Measurements from ENCODE around the gene TIGD1. TPM values are rescaled to one million over a fixed set of nuclear protein-coding genes. Genes with fewer than 3 reads are reported as not detected.

TIGD1 gene
- 14.9 and 15.5 TPM in 2 replicates for total RNA-seq (2022)
- percentile 93 among the genes with signal in this experiment for Bru-seq, nascent RNA
- percentile 90 among the genes with signal in this experiment for BruChase-seq, experiment 1, labeled RNA remaining after a 6-hour chase
- percentile 95 among the genes with signal in this experiment for BruChase-seq, experiment 2, labeled RNA remaining after a 2-hour chase
- long read RNA-seq, partial matches to known transcripts = 0 of 3 reads
- long read RNA-seq, other reads (novel, unspliced or antisense) = 2 of 3 reads

DNA sequence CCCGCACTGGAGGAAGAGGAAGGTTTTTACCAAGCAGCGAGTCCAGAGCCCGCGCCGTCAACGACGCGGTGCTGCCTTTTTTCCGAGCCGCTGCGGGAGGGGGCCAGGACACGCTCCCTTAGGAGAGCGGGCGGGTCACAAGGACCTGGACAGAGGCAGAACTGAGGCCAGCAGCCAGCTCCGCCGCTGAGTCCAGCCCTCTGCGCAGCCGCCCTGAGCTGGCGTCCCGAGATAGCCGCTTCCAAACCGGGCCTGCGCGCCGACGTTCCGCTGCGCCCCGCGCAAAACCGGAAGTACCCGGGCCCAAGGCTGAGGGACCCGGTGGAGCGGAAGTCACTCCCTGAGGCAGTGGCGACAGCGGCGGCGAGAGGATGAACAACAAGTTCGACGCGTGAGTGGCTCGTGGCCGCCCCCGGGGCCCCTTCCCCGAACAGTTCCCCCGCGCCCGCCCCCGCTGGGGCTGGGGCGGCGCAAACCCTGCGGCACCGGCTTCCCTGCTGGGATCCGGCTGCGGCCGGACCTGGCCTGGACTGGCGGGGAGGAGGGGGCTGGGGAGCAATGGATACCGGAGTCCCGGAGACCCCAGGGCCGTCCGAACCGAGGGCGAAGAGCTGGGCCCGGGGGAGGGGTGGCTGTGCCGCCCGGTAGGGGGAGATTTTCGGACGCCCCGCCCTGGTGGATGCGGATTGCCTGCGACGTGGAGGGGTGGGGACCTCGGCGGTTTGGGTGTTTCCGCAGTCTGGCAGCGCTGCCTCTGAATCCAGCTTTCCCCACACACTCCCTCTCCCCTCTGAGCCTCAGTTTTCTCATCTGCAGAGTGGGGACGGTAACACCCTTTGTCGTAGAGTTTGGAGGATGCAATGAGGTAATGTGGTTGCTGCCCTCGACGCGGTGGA is at the start of gene TIGD1, which contains the start of gene EIF4E2:
Gene TIGD1, minus strand, starts transcription at position 204 of the 896 bp plus-strand sequence. CDS start 675 bp downstream, outside the sequence.
Gene EIF4E2, plus strand, starts transcription at position 336 of the 896 bp plus-strand sequence. Its CDS starts 36 bp downstream, at position 372.
- Mint-ChIP-seq H3K4me3 (ENCODE audit: low read depth, unreplicated experiment) (peak within 1 kb of the TSS; percentile 81), H3K27me3 (ENCODE audit: unreplicated experiment) (no peaks in the 10 kb centered on the region), H3K36me3 (ENCODE audit: insufficient read depth, unreplicated experiment) (peaks cover 57% of the 10 kb centered on the region), H3K4me1 (ENCODE audit: low read depth, unreplicated experiment) (peaks cover 46% of the 10 kb centered on the region), H3K9me3 (ENCODE audit: low read depth, unreplicated experiment) (peaks cover 2% of the 10 kb centered on the region), H3K27ac (ENCODE audit: unreplicated experiment) (peak within 1 kb of the TSS; percentile 78)
- intact Hi-C loops (cut with micrococcal nuclease; ENCODE audit: unreplicated experiment) = no loop called here
- TF ChIP-seq, protein P1, sequence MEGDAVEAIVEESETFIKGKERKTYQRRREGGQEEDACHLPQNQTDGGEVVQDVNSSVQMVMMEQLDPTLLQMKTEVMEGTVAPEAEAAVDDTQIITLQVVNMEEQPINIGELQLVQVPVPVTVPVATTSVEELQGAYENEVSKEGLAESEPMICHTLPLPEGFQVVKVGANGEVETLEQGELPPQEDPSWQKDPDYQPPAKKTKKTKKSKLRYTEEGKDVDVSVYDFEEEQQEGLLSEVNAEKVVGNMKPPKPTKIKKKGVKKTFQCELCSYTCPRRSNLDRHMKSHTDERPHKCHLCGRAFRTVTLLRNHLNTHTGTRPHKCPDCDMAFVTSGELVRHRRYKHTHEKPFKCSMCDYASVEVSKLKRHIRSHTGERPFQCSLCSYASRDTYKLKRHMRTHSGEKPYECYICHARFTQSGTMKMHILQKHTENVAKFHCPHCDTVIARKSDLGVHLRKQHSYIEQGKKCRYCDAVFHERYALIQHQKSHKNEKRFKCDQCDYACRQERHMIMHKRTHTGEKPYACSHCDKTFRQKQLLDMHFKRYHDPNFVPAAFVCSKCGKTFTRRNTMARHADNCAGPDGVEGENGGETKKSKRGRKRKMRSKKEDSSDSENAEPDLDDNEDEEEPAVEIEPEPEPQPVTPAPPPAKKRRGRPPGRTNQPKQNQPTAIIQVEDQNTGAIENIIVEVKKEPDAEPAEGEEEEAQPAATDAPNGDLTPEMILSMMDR (IDR thresholded peaks at IDR 0.05; ENCODE audit: unreplicated experiment) = peak; percentile 44
- CTCF ChIA-PET = interaction anchor here (0.6 kb wide), 1 partner anchor 960 kb away, joined by 4 read pairs; no protein-coding TSS in a partner anchor
- DNase-seq = peak; percentile 94
- BruUV-seq (replicated peaks) = no TSS peak

- no TSS peak for BruUV-seq (replicated peaks)
- intact Hi-C loops (cut with micrococcal nuclease; ENCODE audit: unreplicated experiment) = no loop called here
- CTCF ChIA-PET = interaction anchor here (0.6 kb wide), 1 partner anchor 1399 kb away, joined by 3 read pairs; no protein-coding TSS in a partner anchor
- H3K9me3 Mint-ChIP-seq (ENCODE audit: low read depth, unreplicated experiment) = no peaks in the 10 kb centered on the region
- TF ChIP-seq, protein P1 (IDR thresholded peaks at IDR 0.05; ENCODE audit: unreplicated experiment) = no peak
- peaks cover 3% of the 10 kb centered on the region for H3K27me3 Mint-ChIP-seq (ENCODE audit: unreplicated experiment)
- peaks cover 1% of the 10 kb centered on the region for H3K36me3 Mint-ChIP-seq (ENCODE audit: insufficient read depth, unreplicated experiment)
- H3K27ac Mint-ChIP-seq (ENCODE audit: unreplicated experiment) = no peak overlapping the region
- DNase-seq = no peak
- H3K4me1 Mint-ChIP-seq (ENCODE audit: low read depth, unreplicated experiment) = peaks cover 4% of the 10 kb centered on the region
- no peak overlapping the region for H3K4me3 Mint-ChIP-seq (ENCODE audit: low read depth, unreplicated experiment)
Observed at GRCh38 chr2:232598293-232598692, 47.9 kb upstream of the TIGD1 start.

GRCh38 chr2:232597362-232598079 is 47.2 kb upstream of the TIGD1 start:
- no peak overlapping the region for H3K4me3 Mint-ChIP-seq (ENCODE audit: low read depth, unreplicated experiment)
- no peaks in the 10 kb centered on the region for H3K9me3 Mint-ChIP-seq (ENCODE audit: low read depth, unreplicated experiment)
- BruUV-seq (replicated peaks) = no TSS peak
- H3K27me3 Mint-ChIP-seq (ENCODE audit: unreplicated experiment) = no peaks in the 10 kb centered on the region
- no peak for DNase-seq
- CTCF ChIA-PET = no interaction called here
- intact Hi-C loops (cut with micrococcal nuclease; ENCODE audit: unreplicated experiment) = no loop called here
- H3K4me1 Mint-ChIP-seq (ENCODE audit: low read depth, unreplicated experiment) = peaks cover 11% of the 10 kb centered on the region
- H3K27ac Mint-ChIP-seq (ENCODE audit: unreplicated experiment) = no peak overlapping the region
- TF ChIP-seq, protein P1 (IDR thresholded peaks at IDR 0.05; ENCODE audit: unreplicated experiment) = no peak
- peaks cover 9% of the 10 kb centered on the region for H3K36me3 Mint-ChIP-seq (ENCODE audit: insufficient read depth, unreplicated experiment)

DNA sequence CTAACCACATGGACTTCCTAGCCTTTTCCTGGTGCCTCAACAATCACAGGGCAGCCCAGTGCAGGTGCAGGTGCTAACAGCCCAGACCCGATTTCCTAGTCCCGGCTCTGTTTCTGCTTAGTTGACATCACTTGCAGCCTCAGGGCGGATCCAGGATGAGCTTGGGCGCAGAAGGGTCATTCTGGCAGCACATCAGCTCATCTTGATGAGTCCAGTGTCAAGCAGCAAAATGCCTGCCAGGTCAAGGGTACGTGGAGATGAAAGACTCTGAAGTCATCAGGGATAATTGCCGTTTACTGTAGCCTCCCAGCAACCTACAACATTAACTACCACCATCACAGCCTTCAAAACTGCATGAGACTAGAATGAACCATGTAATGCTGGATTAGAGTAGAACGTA is 43.6 kb upstream of the TIGD1 start:
- H3K9me3 Mint-ChIP-seq (ENCODE audit: low read depth, unreplicated experiment) = no peaks in the 10 kb centered on the region
- no peak overlapping the region for H3K4me3 Mint-ChIP-seq (ENCODE audit: low read depth, unreplicated experiment)
- H3K36me3 Mint-ChIP-seq (ENCODE audit: insufficient read depth, unreplicated experiment) = peaks cover 9% of the 10 kb centered on the region
- no peak overlapping the region for H3K27ac Mint-ChIP-seq (ENCODE audit: unreplicated experiment)
- intact Hi-C loops (cut with micrococcal nuclease; ENCODE audit: unreplicated experiment) = no loop called here
- peaks cover 17% of the 10 kb centered on the region for H3K4me1 Mint-ChIP-seq (ENCODE audit: low read depth, unreplicated experiment)
- no peaks in the 10 kb centered on the region for H3K27me3 Mint-ChIP-seq (ENCODE audit: unreplicated experiment)
- DNase-seq = no peak
- CTCF ChIA-PET = interaction anchor here (1.6 kb wide), 1 partner anchor 26 kb away, joined by 4 read pairs; no protein-coding TSS in a partner anchor
- TF ChIP-seq, protein P1 (IDR thresholded peaks at IDR 0.05; ENCODE audit: unreplicated experiment) = no peak
- BruUV-seq (replicated peaks) = no TSS peak
